Upper lobe of left lung (tissue), 6 donors: ENCODE data around the gene EMILIN1. TPM values are rescaled to one million over a fixed set of nuclear protein-coding genes. Genes with fewer than 3 reads are reported as not detected.

Source experiments
- ATAC-seq, 2 donors: fragments of 200-7000 bp; cut with Tn5 transposase; one replicate each; pipeline ENCODE4 v1.9.1; 2022; ENCODE audit warnings: mild to moderate bottlenecking in 2 of 2, moderate library complexity in 2 of 2; ENCODE audit not compliant: low FRiP score in 2 of 2
- DNase-seq, 2 donors: peaks; one replicate each; pipeline ENCODE4 v3.0.0-alpha.2; 2019 to 2020
- H3K27ac ChIP-seq, 4 donors: fragments of 200-600 bp; sonication (generic); one replicate each; pipeline ENCODE4 v1.5.1; 2016 to 2019
- H3K27me3 ChIP-seq, 4 donors: fragments of 200-600 bp; sonication (generic); one replicate each; pipeline ENCODE4 v1.5.1; 2017 to 2019
- H3K36me3 ChIP-seq, 4 donors: fragments of 200-600 bp; sonication (generic); one replicate each; pipeline ENCODE4 v1.5.1; 2016 to 2019
- H3K4me1 ChIP-seq, 4 donors: fragments of 200-600 bp; sonication (generic); one replicate each; pipeline ENCODE4 v1.5.1; 2018 to 2019
- H3K4me3 ChIP-seq, 4 donors: fragments of 200-600 bp; sonication (generic); one replicate each; pipeline ENCODE4 v1.5.1; 2017 to 2019; ENCODE audit warnings: mild to moderate bottlenecking in 2 of 4, moderate library complexity in 1 of 4
- H3K9me3 ChIP-seq, 4 donors: fragments of 200-600 bp; sonication (generic); one replicate each; pipeline ENCODE4 v1.5.1; 2018 to 2019
- CTCF ChIP-seq, 6 experiments: fragments of 450-650 bp in 4 of 6; fragments of 200-600 bp in 2 of 6; sonication (generic) in 2 of 6; IDR thresholded peaks; one replicate each; pipeline ENCODE4 v1.5.1; 2016 to 2019; ENCODE audit warnings: antibody characterized with exemption in 6 of 6
- EP300 ChIP-seq, 4 donors: sonication (generic); formaldehyde crosslinking; IDR thresholded peaks; one replicate each; pipeline ENCODE4 v1.5.1; 2017; ENCODE audit warnings: antibody characterized with exemption in 4 of 4, control low read depth in 2 of 4
- POLR2A ChIP-seq, 4 donors: fragments of 450-650 bp; IDR thresholded peaks; one replicate each; pipeline ENCODE4 v1.5.1; 2016 to 2017; ENCODE audit warnings: antibody characterized with exemption in 4 of 4, mild to moderate bottlenecking in 2 of 4
- POLR2AphosphoS5 ChIP-seq, 2 donors: sonication (generic); formaldehyde crosslinking; IDR thresholded peaks; one replicate each; pipeline ENCODE4 v1.5.1; 2017; ENCODE audit warnings: antibody characterized with exemption in 2 of 2
- whole genome bisulfite sequencing, 2 donors: methylation state at CpG; one replicate each; pipeline ENCODE4 v1.1.5; 2017 to 2018; 5-methylcytosine and 5-hydroxymethylcytosine counted together
- total RNA-seq, 6 donors: library from RNA; depleted of rRNA in 4 of 6; stranded (reverse); fragments of >200 nt in 4 of 6; gene quantifications; one replicate each; pipeline versions ENCODE4 v1.1.0 to v1.2.1, GENCODE V29; 2016 to 2021
- donor health status: DM: no; HTN: no; CAD: no; lungs with moderate emphysema.
- donor health status: DM: no; HTN: yes; CAD: no; lungs with severe emphysema.

EMILIN1 gene
- total RNA-seq, 6 donors from 2014 or later = 20.7 to 158 (median 49.0) TPM

DNA sequence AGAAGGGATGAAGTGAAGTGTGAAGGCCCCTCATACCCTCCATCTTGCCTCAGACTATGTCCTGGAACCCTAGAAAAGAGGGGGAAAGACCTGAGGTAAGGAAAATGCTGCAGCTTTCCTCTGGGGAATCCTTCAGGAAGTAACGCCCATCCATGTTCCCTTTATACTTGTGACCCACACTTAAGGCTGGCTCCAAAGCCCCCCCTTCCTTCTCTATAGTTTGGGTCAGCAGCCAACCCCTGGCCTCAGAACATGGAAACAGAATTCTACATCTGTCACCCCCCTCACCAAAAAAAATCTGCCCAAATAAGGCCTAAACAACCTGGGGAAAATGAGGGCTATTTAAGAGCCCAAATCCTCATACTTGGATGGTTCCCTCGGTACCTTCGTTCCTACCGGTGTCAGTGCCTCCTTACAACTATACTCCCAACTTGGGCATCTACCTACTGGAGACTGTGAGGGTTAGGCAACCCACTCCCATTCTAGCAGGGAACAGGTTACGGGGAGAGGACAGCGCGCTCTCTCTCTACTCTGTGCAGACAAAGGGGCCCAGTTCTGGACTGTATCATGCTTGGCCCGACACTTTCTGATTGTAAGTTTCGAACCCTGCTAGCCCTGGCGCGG, 7.7 kb upstream of the EMILIN1 start:
- no peaks in the 10 kb centered on the region for H3K27me3 ChIP-seq
- TF ChIP-seq CTCF (IDR thresholded peaks at IDR 0.05) (no peak), POLR2AphosphoS5 (IDR thresholded peaks at IDR 0.05) (no peak), POLR2A (IDR thresholded peaks at IDR 0.05) (no peak), EP300 (IDR thresholded peaks at IDR 0.05) (no peak)
- DNase-seq (no peak), ATAC-seq (peak; percentile 1 to 5)
- peak overlapping the region; percentile 70 to 100 (median 94) for H3K4me3 ChIP-seq
- no peaks in the 10 kb centered on the region for H3K9me3 ChIP-seq
- H3K27ac ChIP-seq = peak overlapping the region; percentile 88 to 96 (median 93)
- H3K36me3 ChIP-seq = peaks cover 0 to 32% (median 17%) of the 10 kb centered on the region in 4 donors
- H3K4me1 ChIP-seq = peaks cover 42 to 47% (median 44%) of the 10 kb centered on the region in 4 donors
- WGBS, 2 donors = 3% methylated on average over 4 to 11 of the region's 11 CpGs

- H3K9me3 ChIP-seq = no peaks in the 10 kb centered on the region
- DNase-seq (peak; percentile 96 to 99), ATAC-seq (peak; percentile 95 to 99)
- peaks cover 0 to 30% (median 17%) of the 10 kb centered on the region in 4 donors for H3K36me3 ChIP-seq
- peaks cover 43 to 49% (median 46%) of the 10 kb centered on the region in 4 donors for H3K4me1 ChIP-seq
- 0% methylated on average over 13 to 39 of the region's 86 CpGs for WGBS, 2 donors
- H3K27ac ChIP-seq = peak within 1 kb of the TSS; percentile 88 to 96 (median 93)
- peak; percentile 82 to 89 for TF ChIP-seq POLR2AphosphoS5 (IDR thresholded peaks at IDR 0.05)
- TF ChIP-seq POLR2A (IDR thresholded peaks at IDR 0.05) = peak in 3 of 4 donors; percentile 60 to 89 (median 64)
- TF ChIP-seq CTCF (IDR thresholded peaks at IDR 0.05) = peak in 2 of 6 experiments; percentile 17 to 33
- peak in 1 of 4 donors; percentile 22 for TF ChIP-seq EP300 (IDR thresholded peaks at IDR 0.05)
- no peaks in the 10 kb centered on the region for H3K27me3 ChIP-seq
- H3K4me3 ChIP-seq = peak within 1 kb of the TSS; percentile 70 to 100 (median 94)
Observed at GRCh38 chr2:27071277-27071989, 7.0 kb upstream of the EMILIN1 start, which contains the start of gene OST4. Gene OST4 (minus strand): TSS chr2:27071654.

DNA sequence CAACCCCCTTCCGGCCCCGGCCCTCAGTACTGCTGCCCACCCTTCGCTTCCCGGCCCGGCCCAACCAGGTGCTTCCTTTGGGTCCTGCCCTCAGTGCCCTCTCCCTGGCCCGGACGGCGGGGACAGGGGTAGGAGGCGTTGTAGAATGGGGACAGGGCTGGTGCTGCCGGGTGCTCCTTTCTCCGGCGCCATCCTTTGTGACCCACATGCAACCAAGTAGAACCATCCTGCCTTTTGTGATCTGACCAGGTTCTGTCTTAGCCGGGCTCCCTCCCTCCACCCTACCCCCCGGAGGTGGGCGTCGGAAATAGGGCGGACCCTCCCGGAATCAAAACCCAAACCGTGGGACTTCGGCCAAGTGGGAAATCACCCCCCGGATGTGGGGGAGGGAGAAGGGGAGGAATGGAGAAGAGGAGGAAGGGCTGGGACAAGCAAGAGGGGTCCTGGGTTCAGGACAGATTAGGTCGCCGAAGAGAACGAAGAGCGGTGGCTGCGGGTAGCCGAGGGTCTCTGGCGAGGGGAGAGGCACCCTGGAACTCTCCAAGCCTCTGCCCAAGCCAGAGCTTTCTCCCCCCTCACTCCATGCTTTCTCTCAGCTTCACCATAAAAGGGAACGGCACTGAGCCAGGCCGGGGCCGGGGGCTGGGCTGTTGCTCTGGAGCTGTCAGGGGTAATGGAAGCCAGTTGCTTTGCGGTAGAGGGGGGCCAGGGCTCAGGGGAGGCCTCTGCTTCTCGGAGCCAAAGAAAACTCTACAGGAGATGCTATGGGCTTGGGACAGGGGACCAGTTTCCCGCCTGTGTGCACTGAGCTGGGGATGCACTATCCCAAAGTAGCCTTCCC, 6.2 kb upstream of the EMILIN1 start:
- DNase-seq (peak in 1 of 2 donors; percentile 89), ATAC-seq (peak; percentile 37 to 54)
- Histone ChIP-seq H3K4me1 (peaks cover 43 to 51% (median 46%) of the 10 kb centered on the region in 4 donors), H3K9me3 (no peaks in the 10 kb centered on the region), H3K27ac (peak overlapping the region; percentile 88 to 96 (median 93)), H3K27me3 (no peaks in the 10 kb centered on the region), H3K4me3 (peak overlapping the region; percentile 70 to 95 (median 86)), H3K36me3 (peaks cover 0 to 24% (median 17%) of the 10 kb centered on the region in 4 donors)
- 10 to 11% methylated on average over 21 to 26 of the region's 34 CpGs for WGBS, 2 donors
- TF ChIP-seq POLR2AphosphoS5 (IDR thresholded peaks at IDR 0.05) = no peak
- no peak for TF ChIP-seq POLR2A (IDR thresholded peaks at IDR 0.05)
- no peak for TF ChIP-seq EP300 (IDR thresholded peaks at IDR 0.05)
- TF ChIP-seq CTCF (IDR thresholded peaks at IDR 0.05) = no peak

- peaks cover 43 to 52% (median 47%) of the 10 kb centered on the region in 4 donors for H3K4me1 ChIP-seq
- 78 to 81% methylated on average over 5 of the region's 5 CpGs for WGBS, 2 donors
- DNase-seq = no peak
Observed at GRCh38 chr2:27072920-27073319, 5.5 kb upstream of the EMILIN1 start.

More at GRCh38 chr2:27072920-27073319, 5.5 kb upstream of the EMILIN1 start:
- H3K36me3 ChIP-seq = peaks cover 0 to 17% (median 11%) of the 10 kb centered on the region in 4 donors
- TF ChIP-seq POLR2A (IDR thresholded peaks at IDR 0.05) = no peak
- no peak for TF ChIP-seq EP300 (IDR thresholded peaks at IDR 0.05)
- TF ChIP-seq POLR2AphosphoS5 (IDR thresholded peaks at IDR 0.05) = no peak
- TF ChIP-seq CTCF (IDR thresholded peaks at IDR 0.05) = no peak
- H3K4me3 ChIP-seq = no peak overlapping the region
- no peak for ATAC-seq
- H3K27ac ChIP-seq = peak overlapping the region in 3 of 4 donors; percentile 92 to 96 (median 94)
- no peaks in the 10 kb centered on the region for H3K27me3 ChIP-seq
- H3K9me3 ChIP-seq = no peaks in the 10 kb centered on the region
